Trophoblast cell (in vitro differentiated cells and primary cell): ENCODE results near the gene PAFAH2.

ENCODE experiments used
- DNase-seq, 2 donors: peaks; one replicate each; pipeline ENCODE4 v3.0.0-alpha.2; 2016
- H2AFZ ChIP-seq: 2 replicates; pipeline ENCODE4 v1.6.1; 2013; ENCODE audit warnings: low read length, moderate library complexity, mild to moderate bottlenecking; ENCODE audit not compliant: insufficient read depth, poor library complexity
- H2AK5ac ChIP-seq: 2 replicates; pipeline ENCODE4 v1.6.1; 2013; ENCODE audit warnings: mild to moderate bottlenecking, low read length
- H2BK120ac ChIP-seq: 2 replicates; pipeline ENCODE4 v1.6.1; 2013; ENCODE audit warnings: low read length, mild to moderate bottlenecking, moderate library complexity; ENCODE audit not compliant: insufficient read depth, poor library complexity
- H2BK12ac ChIP-seq: 2 replicates; pipeline ENCODE4 v1.6.1; 2013; ENCODE audit warnings: mild to moderate bottlenecking, low read length, moderate library complexity
- H2BK5ac ChIP-seq: 2 replicates; pipeline ENCODE4 v1.6.1; 2013; ENCODE audit warnings: low read length, low read depth, moderate library complexity, mild to moderate bottlenecking; ENCODE audit not compliant: poor library complexity
- H3K14ac ChIP-seq: 2 replicates; pipeline ENCODE4 v1.6.1; 2013; ENCODE audit warnings: mild to moderate bottlenecking, low read length
- H3K18ac ChIP-seq: 2 replicates; pipeline ENCODE4 v1.6.1; 2013; ENCODE audit warnings: mild to moderate bottlenecking, low read length
- H3K23ac ChIP-seq: 2 replicates; pipeline ENCODE4 v1.6.1; 2013; ENCODE audit warnings: low read length
- H3K27ac ChIP-seq: 2 replicates; pipeline ENCODE4 v1.5.1; 2013; ENCODE audit warnings: low read depth, mild to moderate bottlenecking, inconsistent platforms, low read length, moderate library complexity
- H3K27me3 ChIP-seq: 2 replicates; pipeline ENCODE4 v1.6.1; 2013; ENCODE audit warnings: inconsistent platforms, mild to moderate bottlenecking, low read length, moderate library complexity; ENCODE audit not compliant: insufficient read depth
- H3K36me3 ChIP-seq, 2 experiments: 1 replicate in 1 of 2; 2 replicates in 1 of 2; pipeline ENCODE4 v1.6.1; 2013; ENCODE audit warnings: low read length in 2 of 2, mild to moderate bottlenecking in 2 of 2, moderate library complexity in 1 of 2; ENCODE audit not compliant: insufficient read depth in 2 of 2, control insufficient read depth in 1 of 2
- H3K4ac ChIP-seq: 2 replicates; pipeline ENCODE4 v1.6.1; 2013; ENCODE audit warnings: low read depth, mild to moderate bottlenecking, low read length, moderate library complexity
- H3K4me1 ChIP-seq, 2 experiments: 1 replicate in 1 of 2; 2 replicates in 1 of 2; pipeline ENCODE4 v1.6.1; 2013; ENCODE audit warnings: low read length in 2 of 2, mild to moderate bottlenecking in 2 of 2, moderate library complexity in 1 of 2; ENCODE audit not compliant: insufficient read depth in 2 of 2, control insufficient read depth in 1 of 2
- H3K4me2 ChIP-seq: 2 replicates; pipeline ENCODE4 v1.6.1; 2013; ENCODE audit warnings: inconsistent platforms, mild to moderate bottlenecking, low read length, moderate library complexity
- H3K4me3 ChIP-seq: 2 replicates; pipeline ENCODE4 v1.5.1; 2013; ENCODE audit warnings: mild to moderate bottlenecking, low read depth, low read length, inconsistent platforms
- H3K79me1 ChIP-seq: one replicate; pipeline ENCODE4 v1.6.1; 2013; ENCODE audit warnings: low read length
- H3K79me2 ChIP-seq: 2 replicates; pipeline ENCODE4 v1.6.1; 2013; ENCODE audit warnings: low read length, mild to moderate bottlenecking; ENCODE audit not compliant: control insufficient read depth, insufficient read depth, poor library complexity
- H3K9ac ChIP-seq: 2 replicates; pipeline ENCODE4 v1.6.1; 2013; ENCODE audit warnings: mild to moderate bottlenecking, low read length
- H3K9me3 ChIP-seq: 2 replicates; pipeline ENCODE4 v1.6.1; 2013; ENCODE audit warnings: low read depth, mild to moderate bottlenecking, control low read depth, inconsistent platforms, low read length; ENCODE audit not compliant: insufficient read depth
- H4K12ac ChIP-seq: 2 replicates; pipeline ENCODE4 v1.6.1; 2013; ENCODE audit warnings: low read depth, mild to moderate bottlenecking, low read length, moderate library complexity
- H4K8ac ChIP-seq: 2 replicates; pipeline ENCODE4 v1.6.1; 2013; ENCODE audit warnings: low read depth, mild to moderate bottlenecking, low read length, moderate library complexity
- H4K91ac ChIP-seq: one replicate; pipeline ENCODE4 v1.6.1; 2013; ENCODE audit warnings: low read depth, mild to moderate bottlenecking, low read length, moderate library complexity
- WGBS: extraction: QIAGEN DNeasy Blood & Tissue Kit; methylation state at CpG from one replicate; pipeline ENCODE4 v1.1.7; 2013; ENCODE audit warnings: missing lambda C conversion rate; ENCODE audit not compliant: insufficient read length, insufficient coverage; ENCODE audit errors: extremely low coverage; 5-methylcytosine and 5-hydroxymethylcytosine counted together

Gene PAFAH2

DNA sequence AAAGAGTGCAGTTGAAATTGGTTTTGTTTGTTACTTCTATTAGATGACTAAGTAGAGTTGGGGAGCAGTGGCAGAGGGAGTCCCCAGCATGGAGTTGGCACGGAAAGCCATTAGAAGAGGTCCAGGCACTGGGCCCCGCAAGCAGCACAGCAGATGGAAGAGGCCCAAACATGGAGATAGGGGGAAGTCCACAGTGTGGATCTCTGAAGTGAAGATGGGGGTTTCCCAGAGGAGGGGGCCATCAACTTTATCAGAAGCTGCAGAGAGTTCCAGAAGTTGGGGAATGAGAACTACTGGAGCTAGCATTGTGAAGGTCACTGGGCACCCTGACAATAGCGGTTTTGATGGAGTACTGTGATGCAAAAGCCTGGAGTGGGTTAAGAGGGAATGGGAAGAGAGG is 30.6 kb downstream of the PAFAH2 start:
- H3K18ac ChIP-seq = no peak overlapping the region

DNA sequence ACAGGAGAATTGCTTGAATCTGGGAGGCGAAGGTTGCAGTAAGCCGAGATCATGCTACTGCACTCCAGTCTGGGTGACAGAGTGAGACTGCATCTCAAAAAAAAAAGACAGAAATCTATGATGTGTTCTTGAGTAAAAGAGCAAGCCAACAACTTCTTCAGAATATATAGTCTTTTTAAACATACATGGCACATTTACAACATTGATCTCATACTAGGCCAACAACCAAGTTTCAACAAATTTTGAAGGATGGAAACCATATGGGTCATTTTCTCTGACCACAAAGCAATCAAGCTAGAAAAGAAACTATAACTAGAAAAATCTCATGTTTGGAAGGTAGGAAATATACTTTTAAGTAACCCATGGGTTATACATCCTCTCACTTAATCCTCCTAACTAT is 38.3 kb downstream of the PAFAH2 start:
- no peak overlapping the region for H3K4me3 ChIP-seq
- no peak overlapping the region for H3K23ac ChIP-seq
- H2AK5ac ChIP-seq = no peak overlapping the region
- H2AFZ ChIP-seq = no peak overlapping the region
- no peak overlapping the region for H2BK120ac ChIP-seq
- H3K27me3 ChIP-seq = no peaks in the 10 kb centered on the region
- no peaks in the 10 kb centered on the region for H3K79me2 ChIP-seq
- H3K27ac ChIP-seq = no peak overlapping the region
- H3K9ac ChIP-seq = no peak overlapping the region
- H3K36me3 ChIP-seq = peaks cover 19 to 26% of the 10 kb centered on the region in 2 experiments
- DNase-seq = no peak
- H4K12ac ChIP-seq = no peak overlapping the region
- H3K4ac ChIP-seq = no peak overlapping the region
- H3K9me3 ChIP-seq = no peaks in the 10 kb centered on the region
- no peak overlapping the region for H4K8ac ChIP-seq
- H3K4me2 ChIP-seq = no peak overlapping the region
- no CpG with 5 or more reads among the region's 2 CpGs for WGBS
- H2BK5ac ChIP-seq = no peak overlapping the region
- H3K79me1 ChIP-seq = no peaks in the 10 kb centered on the region
- H3K14ac ChIP-seq = no peak overlapping the region
- no peak overlapping the region for H2BK12ac ChIP-seq
- H3K18ac ChIP-seq = no peak overlapping the region
- no peak overlapping the region for H4K91ac ChIP-seq
- peaks cover 0 to 3% of the 10 kb centered on the region in 2 experiments for H3K4me1 ChIP-seq

More for the DNA sequence above, 30.6 kb downstream of the PAFAH2 start:
- H3K14ac ChIP-seq = no peak overlapping the region
- no CpG with 5 or more reads among the region's 3 CpGs for WGBS
- no peak overlapping the region for H2BK12ac ChIP-seq
- H2AK5ac ChIP-seq = no peak overlapping the region
- H3K79me2 ChIP-seq = no peaks in the 10 kb centered on the region
- H4K12ac ChIP-seq = no peak overlapping the region
- no peak overlapping the region for H4K91ac ChIP-seq
- no peak overlapping the region for H2BK120ac ChIP-seq
- H3K4me2 ChIP-seq = no peak overlapping the region
- no peak overlapping the region for H2BK5ac ChIP-seq
- H3K9me3 ChIP-seq = no peaks in the 10 kb centered on the region
- H3K4me3 ChIP-seq = no peak overlapping the region
- DNase-seq = no peak
- H3K79me1 ChIP-seq = no peaks in the 10 kb centered on the region
- H3K23ac ChIP-seq = no peak overlapping the region
- no peaks in the 10 kb centered on the region for H3K4me1 ChIP-seq
- H3K27ac ChIP-seq = no peak overlapping the region
- H2AFZ ChIP-seq = no peak overlapping the region
- H3K4ac ChIP-seq = no peak overlapping the region
- no peak overlapping the region for H3K9ac ChIP-seq
- no peak overlapping the region for H4K8ac ChIP-seq
- H3K36me3 ChIP-seq = peaks cover 9 to 10% of the 10 kb centered on the region in 2 experiments
- no peaks in the 10 kb centered on the region for H3K27me3 ChIP-seq

DNA sequence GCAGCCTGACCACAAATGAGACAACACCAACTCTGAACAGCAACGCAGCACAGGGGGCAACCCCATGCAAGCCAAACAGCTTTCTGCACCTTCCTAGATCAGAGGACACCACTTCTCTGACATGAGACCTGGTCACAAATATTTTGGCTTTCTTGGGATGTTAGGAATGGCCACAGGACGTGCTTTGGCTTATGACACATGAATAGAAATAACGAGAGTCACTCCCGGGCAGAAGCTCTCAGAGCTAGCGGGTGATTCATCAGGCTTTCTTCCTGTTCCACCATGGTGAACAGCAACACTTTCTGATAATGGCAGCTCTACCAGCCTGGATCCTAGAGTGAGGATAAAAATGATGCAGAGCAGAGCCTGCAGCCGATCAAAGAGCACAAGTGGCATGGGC is 39.4 kb downstream of the PAFAH2 start:
- no peaks in the 10 kb centered on the region for H3K27me3 ChIP-seq
- no peaks in the 10 kb centered on the region for H3K9me3 ChIP-seq
- H3K4ac ChIP-seq = no peak overlapping the region
- no peak overlapping the region for H2BK5ac ChIP-seq
- no peaks in the 10 kb centered on the region for H3K79me2 ChIP-seq
- no peak overlapping the region for H4K8ac ChIP-seq
- no peak overlapping the region for H3K14ac ChIP-seq
- H3K4me3 ChIP-seq = no peak overlapping the region
- no peaks in the 10 kb centered on the region for H3K79me1 ChIP-seq
- WGBS = no CpG with 5 or more reads among the region's 6 CpGs
- H3K36me3 ChIP-seq = peaks cover 15 to 22% of the 10 kb centered on the region in 2 experiments
- no peak overlapping the region for H2AFZ ChIP-seq
- H3K4me2 ChIP-seq = no peak overlapping the region
- H4K91ac ChIP-seq = no peak overlapping the region
- H2BK12ac ChIP-seq = no peak overlapping the region
- H3K4me1 ChIP-seq = peaks cover 0 to 5% of the 10 kb centered on the region in 2 experiments
- H3K23ac ChIP-seq = no peak overlapping the region
- H2BK120ac ChIP-seq = no peak overlapping the region
- peak overlapping the region; percentile 28 for H3K9ac ChIP-seq
- DNase-seq = peak; percentile 79 to 91
- no peak overlapping the region for H4K12ac ChIP-seq
- no peak overlapping the region for H3K18ac ChIP-seq
- H3K27ac ChIP-seq = no peak overlapping the region
- no peak overlapping the region for H2AK5ac ChIP-seq

DNA sequence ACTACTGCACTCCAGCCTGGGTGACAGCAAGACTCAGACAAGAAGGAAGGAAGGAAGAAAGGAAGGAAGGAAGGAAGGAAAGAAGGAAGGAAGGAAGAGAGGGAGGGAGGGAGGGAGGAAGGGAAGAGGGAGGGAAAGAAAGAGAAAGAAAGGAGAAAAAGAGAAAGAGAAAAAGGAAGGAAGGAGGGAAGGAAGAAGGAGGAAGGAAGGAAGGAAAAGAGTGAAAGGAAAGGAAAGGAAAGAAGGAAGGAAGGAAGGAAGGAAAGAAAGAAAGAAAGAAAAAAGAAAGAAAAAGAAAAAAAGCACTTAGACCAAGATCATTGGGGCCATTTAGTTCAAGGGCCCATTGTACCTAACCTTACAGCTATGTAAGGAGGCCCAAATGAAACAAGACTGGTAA is 42.3 kb downstream of the PAFAH2 start:
- no peaks in the 10 kb centered on the region for H3K79me2 ChIP-seq
- H3K4me3 ChIP-seq = no peak overlapping the region
- no peak overlapping the region for H3K14ac ChIP-seq
- H4K12ac ChIP-seq = no peak overlapping the region
- peaks cover 6 to 11% of the 10 kb centered on the region in 2 experiments for H3K36me3 ChIP-seq
- H3K79me1 ChIP-seq = no peaks in the 10 kb centered on the region
- no peak overlapping the region for H4K8ac ChIP-seq
- no peaks in the 10 kb centered on the region for H3K9me3 ChIP-seq
- H3K27me3 ChIP-seq = no peaks in the 10 kb centered on the region
- no peak overlapping the region for H2AFZ ChIP-seq
- no peak for DNase-seq
- no peak overlapping the region for H2BK12ac ChIP-seq
- H3K4me1 ChIP-seq = peaks cover 0 to 5% of the 10 kb centered on the region in 2 experiments
- no peak overlapping the region for H3K4ac ChIP-seq
- H3K23ac ChIP-seq = no peak overlapping the region
- no peak overlapping the region for H3K9ac ChIP-seq
- no peak overlapping the region for H2AK5ac ChIP-seq
- no peak overlapping the region for H3K18ac ChIP-seq
- no peak overlapping the region for H2BK120ac ChIP-seq
- H3K4me2 ChIP-seq = no peak overlapping the region
- no peak overlapping the region for H3K27ac ChIP-seq
- H4K91ac ChIP-seq = no peak overlapping the region
- H2BK5ac ChIP-seq = no peak overlapping the region
